ENCODE measurements around the gene ENTREP3.
"Not testable (repeated sequence)": the region's sequence is repeated elsewhere in the genome, so short reads cannot be mapped to it uniquely, and the experiment has no call there.

DNA sequence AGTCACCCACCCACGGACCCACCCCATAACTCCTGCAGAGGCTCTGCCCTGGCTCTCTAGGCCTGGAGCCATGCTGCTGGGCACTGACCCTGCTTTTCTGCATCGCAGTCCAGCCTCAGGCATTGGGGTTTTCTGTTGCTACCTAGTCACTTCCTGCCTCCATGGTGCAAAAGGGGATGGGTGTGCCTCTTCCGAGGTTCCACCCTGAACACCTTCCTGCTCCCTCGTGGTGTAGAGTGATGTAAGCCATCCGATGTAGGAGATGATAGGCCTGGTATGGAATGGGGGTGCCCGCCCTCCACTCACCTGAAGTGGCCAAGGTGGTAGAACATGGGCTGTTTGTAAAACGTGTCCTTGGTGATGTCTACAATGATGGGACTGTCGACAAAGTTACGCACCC, 19.9 kb downstream of the ENTREP3 start:
- not testable (repeated sequence) for TF ChIP-seq CTCF (IDR thresholded peaks at IDR 0.05; ENCODE audit: insufficient read depth, low read depth, low read length); EZH2 (IDR thresholded peaks at IDR 0.05; ENCODE audit: insufficient read depth, low read length)

Measured in astrocyte (in vitro differentiated cells and primary cell).